Measurements from ENCODE around the gene DBP. TPM values are rescaled to one million over a fixed set of nuclear protein-coding genes. Genes with fewer than 3 reads are reported as not detected.

The DBP gene
- 4.2 and 4.5 TPM in 2 replicates for total RNA-seq

DNA sequence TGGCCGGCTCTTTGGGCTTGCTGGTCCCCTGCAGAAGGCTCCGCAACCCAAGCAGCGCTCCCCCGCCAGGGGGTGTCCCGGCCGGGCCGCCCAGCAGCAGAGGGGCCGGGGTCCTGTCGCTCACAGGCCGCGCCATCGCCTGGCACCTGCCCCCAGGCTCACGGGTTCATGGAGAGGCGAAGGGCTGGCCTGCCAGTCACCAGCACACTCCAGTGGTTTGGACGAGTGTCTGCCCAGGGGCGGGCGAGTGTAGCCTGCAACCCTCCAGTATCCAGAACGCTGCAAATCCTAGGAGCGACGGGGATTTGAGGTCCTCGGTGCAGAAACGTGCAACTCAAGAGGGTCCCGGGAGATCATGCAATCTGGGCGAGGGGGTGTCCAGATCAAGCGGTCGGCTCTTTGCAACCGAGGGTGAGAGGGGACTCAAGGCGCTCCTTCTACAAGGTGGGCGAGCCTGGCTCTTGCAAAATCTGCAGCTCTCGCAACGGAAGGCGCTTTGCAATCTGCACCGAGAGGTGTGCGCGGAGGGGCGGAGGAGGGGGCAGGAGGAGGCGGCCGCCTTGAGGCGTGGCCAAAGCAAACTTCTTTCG is at the start of gene DBP:
DBP (minus strand) TSS at position 521 of the 590 bp plus-strand sequence; CDS start at position 136, 385 bp downstream.

GRCh38 chr19:48672994-48673393 is 35.8 kb upstream of the DBP start, which contains the start of gene NTN5:
Gene NTN5 (minus strand): TSS chr19:48673017. CDS start chr19:48670986, 2,031 bp downstream.

DNA sequence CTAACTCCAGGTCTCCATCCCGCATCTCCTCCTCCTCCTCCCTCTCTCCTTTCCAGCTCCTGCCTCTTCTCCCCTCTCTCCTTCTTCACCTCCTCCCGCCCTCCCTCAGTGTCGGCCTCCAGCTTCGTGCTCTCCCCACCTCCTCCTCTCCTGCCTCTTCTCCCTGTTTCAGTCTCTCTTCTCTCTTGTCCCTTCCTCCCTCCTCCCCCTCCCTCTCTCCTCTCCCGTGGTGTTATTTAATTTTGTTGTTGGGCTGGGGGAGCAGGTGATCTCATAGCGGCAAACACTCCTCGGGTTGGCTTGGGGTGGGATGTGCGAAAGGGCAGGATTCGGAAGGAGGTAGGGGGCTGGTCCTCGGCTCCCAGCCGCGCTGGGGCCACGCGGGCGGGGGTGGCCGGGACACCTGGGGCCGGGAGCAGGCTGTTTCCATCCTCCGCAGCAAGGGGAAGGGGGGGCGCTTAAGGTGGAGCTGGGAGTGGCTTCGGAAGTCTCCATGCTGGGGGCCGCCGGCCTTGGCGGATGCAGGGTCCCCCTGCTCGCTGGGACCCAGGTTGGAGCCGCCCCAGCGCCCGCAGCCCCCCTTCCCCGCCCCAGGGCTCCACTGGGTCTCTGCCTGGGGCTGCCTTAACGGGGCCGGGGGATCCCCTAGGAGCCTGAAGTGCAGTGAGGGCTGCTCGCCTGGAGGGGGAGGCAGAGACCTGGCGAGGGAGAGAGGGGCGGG is 9.0 kb upstream of the DBP start, which contains the start of gene CA11:
CA11 (minus strand) TSS at position 187 of the 721 bp plus-strand sequence. CDS start 555 bp downstream, outside the sequence.

GRCh38 chr19:48618916-48619691 is 18.1 kb downstream of the DBP start, which contains the start of the genes RPL18 and SPHK2:
Gene RPL18 (minus strand): TSS chr19:48619178. CDS start chr19:48619143, 35 bp downstream.
Gene SPHK2 (plus strand): TSS chr19:48619506. CDS start chr19:48620515, 1,009 bp downstream.

DNA sequence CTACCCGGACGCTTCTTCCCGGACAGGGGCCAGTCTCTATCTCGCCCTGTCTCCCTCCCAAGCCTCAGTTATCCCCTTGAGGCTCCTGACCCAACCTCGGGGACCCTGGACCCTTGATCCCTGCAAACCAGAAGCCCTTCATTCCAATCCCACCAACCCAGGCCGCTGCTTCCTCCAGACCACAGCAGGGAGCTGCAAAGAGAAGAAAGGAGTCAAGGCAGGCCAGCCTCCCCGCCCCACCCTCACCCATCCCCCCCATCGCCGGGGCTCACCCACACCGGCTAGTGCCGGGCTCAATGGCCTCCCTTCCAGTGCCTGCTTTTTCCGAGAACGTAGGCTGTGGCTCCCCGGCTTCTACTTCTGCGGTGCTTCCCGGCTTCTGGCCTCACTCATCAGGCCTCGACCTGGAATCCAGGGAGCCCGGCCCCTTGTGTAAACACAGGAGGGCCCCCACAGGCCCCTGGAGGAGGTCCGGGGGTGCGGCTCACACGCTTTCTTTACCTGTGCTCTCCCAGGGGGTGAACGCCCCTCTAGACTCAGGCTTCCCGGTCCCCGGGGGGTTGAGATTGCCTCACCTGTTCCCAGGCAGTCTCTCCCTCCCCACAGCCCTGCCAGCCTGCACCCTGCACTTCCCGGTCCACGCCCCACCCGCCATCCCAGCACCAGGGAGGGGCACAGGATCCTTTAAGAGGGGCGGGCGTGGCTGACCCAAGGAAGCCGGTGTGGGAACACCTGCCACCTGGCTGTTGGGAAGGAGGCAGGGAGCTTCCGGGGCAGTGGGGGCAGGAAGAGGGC is 22.5 kb downstream of the DBP start, which contains the start of gene FAM83E:
FAM83E (minus strand) TSS at position 641 of the 795 bp plus-strand sequence. CDS start 1,704 bp downstream, outside the sequence.

GRCh38 chr19:48606463-48607358 is 30.5 kb downstream of the DBP start, which contains the start of gene SPACA4:
Gene SPACA4 (plus strand): TSS chr19:48606742. CDS start chr19:48606979, 237 bp downstream.

Other genes with a start within 250 kb of the DBP start
- 128 and 129 TPM in 2 replicates for gene KDELR1, start 245.8 kb downstream of the DBP start, total RNA-seq
- 0.15 and 0.34 TPM in 2 replicates for gene GRIN2D, start 243.7 kb downstream of the DBP start, total RNA-seq
- 31.4 and 34.0 TPM in 2 replicates for gene GRWD1, start 191.4 kb downstream of the DBP start, total RNA-seq
- 0.15 and 0.50 TPM in 2 replicates for gene KCNJ14, start 181.8 kb downstream of the DBP start, total RNA-seq
- gene CYTH2, start 168.0 kb downstream of the DBP start, total RNA-seq = 40.6 and 47.9 TPM in 2 replicates
- gene LMTK3, start 125.5 kb downstream of the DBP start, total RNA-seq = under 0.01 and 0.17 TPM in 2 replicates
- gene SULT2B1, start 85.2 kb downstream of the DBP start, total RNA-seq = 0.15 TPM in 1 of 2 replicates, not detected in the other
- gene SPACA4, start 30.6 kb downstream of the DBP start, total RNA-seq = not detected in 2 replicates
- gene FAM83E, start 22.3 kb downstream of the DBP start, total RNA-seq = 0.45 and 0.50 TPM in 2 replicates
- 3,186 and 3,485 TPM in 2 replicates for gene RPL18, start 18.2 kb downstream of the DBP start, total RNA-seq
- 12.2 and 12.9 TPM in 2 replicates for gene SPHK2, start 17.9 kb downstream of the DBP start, total RNA-seq
- gene CA11, start 8.8 kb upstream of the DBP start, total RNA-seq = 0.74 and 0.84 TPM in 2 replicates
- 0.34 TPM in 1 of 2 replicates, not detected in the other for gene NTN5, start 35.6 kb upstream of the DBP start, total RNA-seq
- gene FUT2, start 58.6 kb upstream of the DBP start, total RNA-seq = not detected in 2 replicates
- gene MAMSTR, start 82.3 kb upstream of the DBP start, total RNA-seq = 5.0 and 5.2 TPM in 2 replicates
- 8.3 and 8.7 TPM in 2 replicates for gene RASIP1, start 103.2 kb upstream of the DBP start, total RNA-seq
- gene IZUMO1, start 109.5 kb upstream of the DBP start, total RNA-seq = under 0.01 TPM in 1 of 2 replicates, not detected in the other
- gene FUT1, start 115.3 kb upstream of the DBP start, total RNA-seq = 0.15 and 0.17 TPM in 2 replicates
- not detected in 2 replicates for gene FGF21, start 118.1 kb upstream of the DBP start, total RNA-seq
- gene BCAT2, start 173.7 kb upstream of the DBP start, total RNA-seq = 61.5 and 67.0 TPM in 2 replicates
- 2.7 and 6.5 TPM in 2 replicates for gene HSD17B14, start 199.1 kb upstream of the DBP start, total RNA-seq
- 11.4 and 20.1 TPM in 2 replicates for gene PLEKHA4, start 231.2 kb upstream of the DBP start, total RNA-seq
- 23.3 and 33.8 TPM in 2 replicates for gene PPP1R15A, start 235.0 kb upstream of the DBP start, total RNA-seq

Measured in bronchus fibroblast of lung (primary cell).